Upper lobe of left lung (tissue), 6 donors: Measurements from ENCODE around the gene SH3GL2. TPM values are rescaled to one million over a fixed set of nuclear protein-coding genes. Genes with fewer than 3 reads are reported as not detected.

ENCODE experiments used
- ATAC-seq, 2 donors: fragments of 200-7000 bp; cut with Tn5 transposase; one replicate each; pipeline ENCODE4 v1.9.1; 2022; ENCODE audit warnings: mild to moderate bottlenecking in 2 of 2, moderate library complexity in 2 of 2; ENCODE audit not compliant: low FRiP score in 2 of 2
- DNase-seq, 2 donors: peaks; one replicate each; pipeline ENCODE4 v3.0.0-alpha.2; 2019 to 2020
- H3K27ac ChIP-seq, 4 donors: fragments of 200-600 bp; sonication (generic); one replicate each; pipeline ENCODE4 v1.5.1; 2016 to 2019
- H3K27me3 ChIP-seq, 4 donors: fragments of 200-600 bp; sonication (generic); one replicate each; pipeline ENCODE4 v1.5.1; 2017 to 2019
- H3K36me3 ChIP-seq, 4 donors: fragments of 200-600 bp; sonication (generic); one replicate each; pipeline ENCODE4 v1.5.1; 2016 to 2019
- H3K4me1 ChIP-seq, 4 donors: fragments of 200-600 bp; sonication (generic); one replicate each; pipeline ENCODE4 v1.5.1; 2018 to 2019
- H3K4me3 ChIP-seq, 4 donors: fragments of 200-600 bp; sonication (generic); one replicate each; pipeline ENCODE4 v1.5.1; 2017 to 2019; ENCODE audit warnings: mild to moderate bottlenecking in 2 of 4, moderate library complexity in 1 of 4
- H3K9me3 ChIP-seq, 4 donors: fragments of 200-600 bp; sonication (generic); one replicate each; pipeline ENCODE4 v1.5.1; 2018 to 2019
- CTCF ChIP-seq, 6 experiments: fragments of 450-650 bp in 4 of 6; fragments of 200-600 bp in 2 of 6; sonication (generic) in 2 of 6; IDR thresholded peaks; one replicate each; pipeline ENCODE4 v1.5.1; 2016 to 2019; ENCODE audit warnings: antibody characterized with exemption in 6 of 6
- EP300 ChIP-seq, 4 donors: sonication (generic); formaldehyde crosslinking; IDR thresholded peaks; one replicate each; pipeline ENCODE4 v1.5.1; 2017; ENCODE audit warnings: antibody characterized with exemption in 4 of 4, control low read depth in 2 of 4
- POLR2A ChIP-seq, 4 donors: fragments of 450-650 bp; IDR thresholded peaks; one replicate each; pipeline ENCODE4 v1.5.1; 2016 to 2017; ENCODE audit warnings: antibody characterized with exemption in 4 of 4, mild to moderate bottlenecking in 2 of 4
- POLR2AphosphoS5 ChIP-seq, 2 donors: sonication (generic); formaldehyde crosslinking; IDR thresholded peaks; one replicate each; pipeline ENCODE4 v1.5.1; 2017; ENCODE audit warnings: antibody characterized with exemption in 2 of 2
- WGBS, 2 donors: methylation state at CpG; one replicate each; pipeline ENCODE4 v1.1.5; 2017 to 2018; 5-methylcytosine and 5-hydroxymethylcytosine counted together
- total RNA-seq, 6 donors: library from RNA; depleted of rRNA in 4 of 6; stranded (reverse); fragments of >200 nt in 4 of 6; gene quantifications; one replicate each; pipeline versions ENCODE4 v1.1.0 to v1.2.1, GENCODE V29; 2016 to 2021
- donor health status: DM: no; HTN: no; CAD: no; lungs with moderate emphysema.
- donor health status: DM: no; HTN: yes; CAD: no; lungs with severe emphysema.

Gene SH3GL2
- total RNA-seq, 6 donors from 2014 or later = 0.67 to 4.1 (median 1.3) TPM

- no peak overlapping the region for H3K4me3 ChIP-seq
- H3K9me3 ChIP-seq = peaks cover 0 to 9% (median 2%) of the 10 kb centered on the region in 4 donors
- H3K4me1 ChIP-seq = no peaks in the 10 kb centered on the region
- H3K27ac ChIP-seq = no peak overlapping the region
- H3K27me3 ChIP-seq = no peaks in the 10 kb centered on the region
- TF ChIP-seq CTCF (IDR thresholded peaks at IDR 0.05) = no peak
- no peak for TF ChIP-seq POLR2AphosphoS5 (IDR thresholded peaks at IDR 0.05)
- TF ChIP-seq POLR2A (IDR thresholded peaks at IDR 0.05) = no peak
- no peak for TF ChIP-seq EP300 (IDR thresholded peaks at IDR 0.05)
- DNase-seq (no peak), ATAC-seq (no peak)
- no peaks in the 10 kb centered on the region for H3K36me3 ChIP-seq
- WGBS, 2 donors = 63 to 67% methylated on average over 5 of the region's 5 CpGs
Observed at GRCh38 chr9:17839776-17840175, 260.9 kb downstream of the SH3GL2 start.

- peaks cover 0 to 13% (median 3%) of the 10 kb centered on the region in 4 donors for H3K9me3 ChIP-seq
- H3K4me3 ChIP-seq = no peak overlapping the region
- no peak for ATAC-seq
- TF ChIP-seq POLR2AphosphoS5 (IDR thresholded peaks at IDR 0.05) (no peak), POLR2A (IDR thresholded peaks at IDR 0.05) (no peak), CTCF (IDR thresholded peaks at IDR 0.05) (no peak), EP300 (IDR thresholded peaks at IDR 0.05) (no peak)
- no peaks in the 10 kb centered on the region for H3K4me1 ChIP-seq
- no peak overlapping the region for H3K27ac ChIP-seq
- WGBS, 2 donors = 89 to 94% methylated on average over 1 of the region's 1 CpG
- H3K36me3 ChIP-seq = no peaks in the 10 kb centered on the region
- no peaks in the 10 kb centered on the region for H3K27me3 ChIP-seq
- DNase-seq = no peak
Observed at GRCh38 chr9:17843236-17843635, 264.4 kb downstream of the SH3GL2 start.
